Measurements from ENCODE around the gene TRABD2B.

Gene TRABD2B

GRCh38 chr1:47871799-47872353 lies 125.3 kb downstream of the TRABD2B start:
- no peak for DNase-seq

DNA sequence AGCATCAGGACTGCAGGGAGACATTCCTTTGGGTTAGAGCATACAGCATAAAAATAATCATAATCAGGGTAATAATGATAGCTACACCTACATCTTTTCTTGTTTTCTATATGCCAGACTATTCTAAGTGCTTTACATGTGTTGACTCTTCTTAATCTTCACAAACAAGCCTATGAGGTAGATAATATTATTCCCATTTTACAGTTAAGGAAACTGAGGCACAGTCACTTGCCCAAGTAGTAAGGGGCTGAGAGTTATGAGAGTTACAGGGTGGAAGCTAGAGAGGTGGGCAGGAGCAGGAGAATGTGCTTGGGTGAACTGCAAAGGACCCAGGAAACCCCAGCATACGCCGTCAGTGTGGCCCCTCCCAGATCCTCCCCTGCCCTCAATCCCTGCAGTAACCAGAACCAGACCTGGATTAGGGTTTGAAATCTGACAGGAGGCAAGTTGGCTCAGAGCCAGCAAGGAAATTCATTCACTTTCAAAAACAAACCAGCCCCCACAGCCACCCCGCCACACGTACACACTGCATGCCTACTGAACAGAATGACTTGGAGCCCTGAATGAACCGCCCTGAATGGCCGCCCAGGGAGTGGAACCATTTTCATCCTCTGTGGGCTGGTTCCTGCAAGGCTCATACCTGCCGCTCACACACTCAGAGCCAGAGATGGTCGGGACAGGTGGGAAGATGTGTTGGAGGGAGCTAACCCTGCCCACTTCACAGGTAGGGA lies 126.1 kb downstream of the TRABD2B start:
- DNase-seq, result no peak

DNA sequence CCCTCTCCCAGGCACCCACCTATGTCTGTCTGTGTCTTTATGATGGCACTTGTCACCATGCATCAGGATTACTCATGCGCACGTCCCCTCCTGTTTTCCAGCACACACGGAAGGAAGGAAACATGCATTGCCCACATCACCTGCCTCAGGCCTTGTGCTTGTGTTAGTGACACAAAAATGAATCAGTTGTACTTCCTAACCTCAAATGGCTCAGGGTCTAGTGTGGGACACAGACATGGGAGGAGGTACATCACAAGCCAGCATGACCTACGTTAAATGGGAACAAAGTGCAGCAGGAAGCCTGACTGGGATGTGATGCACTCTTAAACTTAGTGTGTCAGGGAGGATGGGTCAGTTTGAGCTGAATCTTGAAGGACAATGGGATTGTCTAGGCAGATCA lies 126.7 kb downstream of the TRABD2B start:
- DNase-seq, result no peak

GRCh38 chr1:47868348-47868676 lies 128.9 kb downstream of the TRABD2B start:
- DNase-seq, result no peak

DNA sequence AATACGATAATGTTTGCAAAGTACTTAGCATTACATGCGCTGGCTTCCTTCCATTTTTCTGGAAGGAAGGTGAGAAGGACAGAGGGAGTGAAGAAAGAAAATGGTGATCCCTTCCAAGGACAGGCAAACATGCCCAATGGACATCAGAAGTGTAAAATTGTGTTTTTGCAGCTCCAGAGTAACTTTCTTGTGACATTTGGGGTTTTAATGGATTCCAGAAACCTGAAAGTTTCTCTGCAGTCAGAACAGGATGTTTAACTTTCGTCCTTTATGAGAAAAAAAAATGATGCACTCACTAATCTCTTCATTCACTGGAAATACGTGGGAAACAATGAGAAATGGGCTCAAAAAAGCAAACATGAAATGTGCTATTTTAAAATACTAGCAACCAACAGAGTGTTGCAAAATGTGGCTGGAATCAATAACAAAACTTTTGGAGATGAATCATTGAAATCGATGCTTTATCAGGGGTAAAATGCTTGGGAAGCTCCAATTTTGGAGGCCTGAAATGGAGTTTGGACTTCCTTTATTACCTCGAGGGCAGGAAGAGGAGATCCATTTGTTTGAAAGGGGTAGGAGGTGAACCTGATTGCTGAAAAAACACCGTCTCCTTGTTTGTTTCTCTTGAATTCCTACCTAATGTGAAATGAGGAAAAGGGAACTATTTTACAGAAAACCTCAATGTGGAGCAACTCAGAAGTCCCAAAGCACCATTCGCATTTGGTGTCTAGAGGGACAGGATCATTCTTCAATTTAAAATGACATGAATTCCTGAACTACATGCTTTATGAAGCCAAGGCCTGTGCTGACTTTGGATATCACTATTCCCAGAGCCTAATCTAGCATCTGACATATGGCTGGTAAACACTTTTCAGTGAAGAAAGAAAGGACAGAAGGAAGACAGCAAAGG lies 129.5 kb downstream of the TRABD2B start:
- no peak for DNase-seq

- no peak for DNase-seq
These were observed 130.4 kb downstream of the TRABD2B start for GRCh38 chr1:47866601-47867437.

DNA sequence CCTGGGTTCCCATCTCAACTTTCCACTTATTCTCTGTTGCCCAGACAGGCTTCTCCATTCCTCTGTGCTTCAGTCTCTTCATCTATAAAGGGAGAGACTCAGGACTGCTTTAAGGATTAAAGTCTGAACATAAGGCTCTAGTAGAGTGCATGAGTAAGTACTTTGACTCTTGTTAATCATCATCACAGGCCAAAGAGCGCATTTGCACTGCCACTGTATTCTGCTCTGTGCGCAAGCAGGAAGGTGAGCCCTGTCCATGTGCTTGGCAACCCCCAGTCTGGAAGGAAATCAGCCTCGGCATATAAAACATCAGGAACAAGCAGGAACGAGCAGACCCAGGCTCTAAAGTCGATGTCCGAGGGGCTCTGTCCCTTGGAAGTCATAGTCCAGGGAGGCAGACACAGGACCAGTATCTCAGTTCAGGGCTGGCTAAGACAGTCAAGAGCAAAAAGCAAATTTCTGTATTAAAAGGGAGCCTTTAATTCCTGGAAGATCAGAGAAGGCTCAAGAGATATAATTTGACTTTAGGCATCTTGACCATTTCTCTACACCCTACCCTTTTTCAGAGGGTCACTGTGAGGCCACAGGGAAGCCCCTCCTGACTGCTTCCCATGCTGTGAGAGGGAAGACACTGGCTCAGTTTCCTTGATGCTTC lies 131.2 kb downstream of the TRABD2B start:
- DNase-seq, result no peak

GRCh38 chr1:47859092-47859743 lies 138.0 kb downstream of the TRABD2B start:
- no peak for DNase-seq

- no peak for DNase-seq
These were observed 140.2 kb downstream of the TRABD2B start for GRCh38 chr1:47856996-47857395.

- no peak for DNase-seq
These were observed 142.0 kb downstream of the TRABD2B start for GRCh38 chr1:47855230-47855629.

DNA sequence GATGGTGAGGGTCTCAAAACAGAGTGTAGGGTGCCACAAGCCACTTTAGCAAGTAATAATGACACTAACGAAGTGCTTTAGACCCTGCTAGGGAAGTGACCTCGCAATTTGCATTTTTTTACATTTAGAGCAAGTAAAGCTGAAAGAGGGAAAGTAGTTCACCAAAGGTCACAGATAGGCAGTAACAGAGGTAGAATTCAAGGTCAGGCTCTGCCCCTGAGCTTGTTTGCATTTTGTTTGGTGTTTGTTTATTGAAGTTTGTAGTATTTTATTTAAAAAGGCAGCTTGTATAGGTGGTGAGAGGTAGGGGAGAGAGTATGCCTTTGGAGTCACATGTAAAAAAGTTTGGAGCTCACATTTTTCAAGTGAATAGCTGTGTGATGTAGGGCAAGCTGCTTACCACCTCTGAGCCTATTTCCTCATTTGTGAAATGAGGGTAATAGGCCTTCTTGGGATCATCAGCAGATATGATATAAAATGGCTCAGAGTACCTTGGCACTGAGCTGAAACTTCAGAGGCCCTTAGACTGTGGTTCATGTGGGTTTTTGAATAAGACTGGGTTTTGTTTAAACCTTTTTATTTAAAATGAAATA lies 142.5 kb downstream of the TRABD2B start:
- DNase-seq, result no peak

- no peak for DNase-seq
These were observed 143.3 kb downstream of the TRABD2B start for GRCh38 chr1:47853852-47854251.

DNA sequence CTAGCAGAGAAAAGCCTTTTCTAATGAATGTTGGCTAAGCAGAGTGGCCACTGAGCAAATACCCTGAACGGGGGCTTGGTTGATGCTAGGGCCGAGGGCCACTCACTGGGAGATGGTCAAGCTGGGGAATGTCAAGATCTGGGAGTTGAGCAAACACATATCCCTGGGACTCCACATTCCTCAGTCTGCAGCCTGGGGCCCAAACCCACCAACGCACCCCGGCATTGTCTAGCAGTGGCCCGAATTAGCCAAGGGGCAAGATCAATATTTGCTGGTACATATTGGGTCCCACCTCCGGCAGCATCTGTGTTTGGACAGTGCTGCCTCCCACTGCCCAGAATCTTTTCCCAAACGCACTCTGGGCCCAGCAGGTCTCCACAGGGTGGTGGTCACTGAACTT lies 144.1 kb downstream of the TRABD2B start:
- DNase-seq, result no peak

- no peak for DNase-seq
These were observed 145.0 kb downstream of the TRABD2B start for GRCh38 chr1:47852006-47852718.

- no peak for DNase-seq
These were observed 146.7 kb downstream of the TRABD2B start for GRCh38 chr1:47850451-47850850.

DNA sequence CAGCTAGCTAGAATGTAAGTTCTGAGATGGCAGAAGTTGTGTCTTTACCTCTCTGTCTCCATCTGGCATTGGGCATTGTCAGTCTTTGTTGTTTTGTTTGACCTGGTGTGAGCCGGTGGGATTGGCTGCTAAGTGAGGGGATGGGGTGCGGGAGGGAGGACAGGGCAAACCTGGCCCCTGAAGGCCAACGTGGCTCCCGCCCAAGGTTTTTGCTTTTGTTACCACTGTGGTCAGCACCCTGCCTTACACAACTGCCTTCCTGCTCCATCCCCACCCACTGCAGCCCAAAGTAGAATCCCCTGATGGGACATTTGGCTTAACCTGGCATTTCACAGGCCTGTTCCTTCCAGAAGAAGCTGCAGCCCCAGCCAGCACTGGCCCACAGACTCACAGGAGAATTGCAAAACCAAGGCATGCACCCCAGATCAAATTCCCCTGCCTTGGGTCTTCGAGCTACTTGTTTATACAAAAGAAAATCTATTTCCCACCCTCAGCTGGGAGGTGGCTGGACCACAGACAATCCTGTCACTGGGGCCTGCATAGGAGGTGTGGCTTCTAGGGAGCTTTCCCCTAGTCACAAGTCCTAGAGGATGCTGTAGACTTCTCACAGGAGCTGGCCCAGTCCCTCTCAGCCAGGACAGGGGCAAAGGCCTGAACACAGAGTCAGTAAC lies 147.5 kb downstream of the TRABD2B start:
- DNase-seq, result no peak

GRCh38 chr1:47849005-47849521 lies 148.1 kb downstream of the TRABD2B start:
- DNase-seq, result no peak

- DNase-seq, result no peak
These were observed 149.4 kb downstream of the TRABD2B start for GRCh38 chr1:47847763-47848162.

DNA sequence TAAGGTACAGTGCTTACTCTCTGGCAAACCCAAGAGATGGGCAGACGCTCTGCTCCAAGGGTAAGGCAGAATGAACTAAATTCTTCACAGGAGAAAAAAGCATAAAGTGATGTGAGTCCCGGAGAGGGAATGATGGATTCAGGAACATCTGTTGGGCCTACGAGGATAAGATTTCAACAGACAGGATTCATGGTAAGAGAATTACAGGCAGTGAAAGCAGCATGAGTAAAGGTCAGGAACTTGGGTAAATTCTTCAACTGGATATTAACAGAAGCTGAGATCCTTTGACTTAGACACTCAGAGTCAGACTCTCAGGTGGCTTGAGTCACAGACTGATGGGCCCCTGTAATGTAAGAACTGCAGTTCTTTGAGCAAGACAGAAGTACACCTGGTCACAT lies 152.6 kb downstream of the TRABD2B start:
- no peak for DNase-seq
